GM21717 (cell line): ENCODE measurements around the gene SLX9.
"Not testable (repeated sequence)": the region's sequence is repeated elsewhere in the genome, so short reads cannot be mapped to it uniquely, and the experiment has no call there.

Experiments
- ATAC-seq: cut with Tn5 transposase; IDR thresholded peaks from one replicate; pipeline ENCODE4 v1.9.1; 2021; ENCODE audit warnings: mild to moderate bottlenecking, moderate library complexity; ENCODE audit not compliant: unreplicated experiment

Gene SLX9

GRCh38 chr21:44901391-44902074 lies 38.3 kb upstream of the SLX9 start:
- ATAC-seq: no peak

- ATAC-seq: no peak
Observed at GRCh38 chr21:44902268-44903049, 37.4 kb upstream of the SLX9 start.

GRCh38 chr21:44903050-44903685 lies 36.7 kb upstream of the SLX9 start:
- ATAC-seq: no peak

- no peak for ATAC-seq
Observed at GRCh38 chr21:44903689-44904088, 36.1 kb upstream of the SLX9 start.

GRCh38 chr21:44904141-44904923 lies 35.5 kb upstream of the SLX9 start:
- no peak for ATAC-seq

GRCh38 chr21:44905016-44905727 lies 34.7 kb upstream of the SLX9 start:
- no peak for ATAC-seq

GRCh38 chr21:44905728-44906090 lies 34.1 kb upstream of the SLX9 start:
- ATAC-seq: no peak

- no peak for ATAC-seq
Observed at GRCh38 chr21:44907225-44907965, 32.4 kb upstream of the SLX9 start.

- ATAC-seq: no peak
Observed at GRCh38 chr21:44907966-44908895, 31.6 kb upstream of the SLX9 start.

GRCh38 chr21:44908908-44909307 lies 30.9 kb upstream of the SLX9 start:
- ATAC-seq: no peak

GRCh38 chr21:44909719-44910118 lies 30.1 kb upstream of the SLX9 start:
- ATAC-seq: no peak

GRCh38 chr21:44910229-44911067 lies 29.4 kb upstream of the SLX9 start:
- ATAC-seq: no peak

- no peak for ATAC-seq
Observed at GRCh38 chr21:44911068-44911383, 28.8 kb upstream of the SLX9 start.

- no peak for ATAC-seq
Observed at GRCh38 chr21:44911384-44912157, 28.3 kb upstream of the SLX9 start.

GRCh38 chr21:44912158-44912473 lies 27.7 kb upstream of the SLX9 start:
- no peak for ATAC-seq

GRCh38 chr21:44912506-44913412 lies 27.1 kb upstream of the SLX9 start:
- not testable (repeated sequence) for ATAC-seq
